GM18909 (cell line): ENCODE data around the gene ABCD3.
A peak's percentile ranks its signal among the peaks of the same experiment; 100 is the strongest.
"Not testable (repeated sequence)": the region's sequence is repeated elsewhere in the genome, so short reads cannot be mapped to it uniquely, and the experiment has no call there.

Source experiments
- ATAC-seq: cut with Tn5 transposase; IDR thresholded peaks from one replicate; pipeline ENCODE4 v1.9.1; 2021; ENCODE audit warnings: mild to moderate bottlenecking; ENCODE audit not compliant: unreplicated experiment, poor library complexity

Gene ABCD3

GRCh38 chr1:94448741-94449140 lies 30.6 kb downstream of the ABCD3 start:
- ATAC-seq = not testable (repeated sequence)

GRCh38 chr1:94456736-94457135 lies 38.5 kb downstream of the ABCD3 start:
- no peak for ATAC-seq

- no peak for ATAC-seq
These were observed 44.4 kb downstream of the ABCD3 start for GRCh38 chr1:94462606-94463005.

GRCh38 chr1:94463056-94463764 lies 45.0 kb downstream of the ABCD3 start:
- ATAC-seq = no peak

- ATAC-seq = no peak
These were observed 45.7 kb downstream of the ABCD3 start for GRCh38 chr1:94463765-94464330.

GRCh38 chr1:94468708-94469107 lies 50.5 kb downstream of the ABCD3 start:
- ATAC-seq = no peak

- no peak for ATAC-seq
These were observed 53.1 kb downstream of the ABCD3 start for GRCh38 chr1:94471271-94471670.

- no peak for ATAC-seq
These were observed 57.0 kb downstream of the ABCD3 start for GRCh38 chr1:94475232-94475631.

- no peak for ATAC-seq
These were observed 61.5 kb downstream of the ABCD3 start for GRCh38 chr1:94479682-94480081.

GRCh38 chr1:94481473-94481933 lies 63.3 kb downstream of the ABCD3 start:
- ATAC-seq = peak; percentile 92

- no peak for ATAC-seq
These were observed 68.8 kb downstream of the ABCD3 start for GRCh38 chr1:94486990-94487389.

- no peak for ATAC-seq
These were observed 72.4 kb downstream of the ABCD3 start for GRCh38 chr1:94490556-94490955.

- ATAC-seq = no peak
These were observed 78.0 kb downstream of the ABCD3 start for GRCh38 chr1:94496076-94496755.

- no peak for ATAC-seq
These were observed 83.2 kb downstream of the ABCD3 start for GRCh38 chr1:94501426-94501825.

- ATAC-seq = no peak
These were observed 83.7 kb downstream of the ABCD3 start for GRCh38 chr1:94501935-94502334.

GRCh38 chr1:94503153-94503552 lies 85.0 kb downstream of the ABCD3 start:
- ATAC-seq = no peak

GRCh38 chr1:94504601-94505000 lies 86.4 kb downstream of the ABCD3 start:
- ATAC-seq = no peak

GRCh38 chr1:94512816-94513215 lies 94.6 kb downstream of the ABCD3 start:
- ATAC-seq = no peak

GRCh38 chr1:94514095-94514727 lies 96.0 kb downstream of the ABCD3 start:
- ATAC-seq = no peak

- no peak for ATAC-seq
These were observed 97.2 kb downstream of the ABCD3 start for GRCh38 chr1:94515296-94515947.

GRCh38 chr1:94519351-94519750 lies 101.2 kb downstream of the ABCD3 start:
- no peak for ATAC-seq
